Activated naive CD8-positive, alpha-beta T cell treated with anti-CD3 and anti-CD28 coated beads for 36 hours (primary cell): Measurements from ENCODE around the gene PDCD1. TPM values are rescaled to one million over a fixed set of nuclear protein-coding genes. Genes with fewer than 3 reads are reported as not detected.
"Not testable (repeated sequence)": the region's sequence is repeated elsewhere in the genome, so short reads cannot be mapped to it uniquely, and the experiment has no call there.

ENCODE experiments used
- DNase-seq: peaks from one replicate; pipeline ENCODE4 v3.0.0; 2021
- H3K27ac Mint-ChIP-seq: one replicate; pipeline ENCODE4 v1.8.0; 2022; ENCODE audit warnings: mild to moderate bottlenecking, moderate library complexity, mixed read lengths
- H3K27me3 Mint-ChIP-seq: one replicate; pipeline ENCODE4 v1.8.0; 2022; ENCODE audit warnings: mild to moderate bottlenecking, mixed read lengths
- H3K36me3 Mint-ChIP-seq: one replicate; pipeline ENCODE4 v1.8.0; 2021; ENCODE audit warnings: mild to moderate bottlenecking, mixed read lengths
- H3K4me1 Mint-ChIP-seq: one replicate; pipeline ENCODE4 v1.8.0; 2021; ENCODE audit warnings: mixed read lengths
- H3K4me3 Mint-ChIP-seq: one replicate; pipeline ENCODE4 v1.8.0; 2022; ENCODE audit warnings: mild to moderate bottlenecking, moderate library complexity, mixed read lengths
- H3K9me3 Mint-ChIP-seq: one replicate; pipeline ENCODE4 v1.8.0; 2022; ENCODE audit warnings: mixed read lengths
- total RNA-seq, 2 experiments: library from RNA; stranded (reverse); gene quantifications; one replicate each; pipeline ENCODE4 v1.2.3, GENCODE V29; 2021

The PDCD1 gene
- total RNA-seq, 2 experiments from 2014 or later, result 24.3 TPM

- not testable (repeated sequence) for H3K4me3 Mint-ChIP-seq, DNase-seq, H3K27ac Mint-ChIP-seq
- Mint-ChIP-seq H3K4me1 (peaks cover 13% of the 10 kb centered on the region), H3K27me3 (peaks cover 15% of the 10 kb centered on the region), H3K9me3 (peaks cover 31% of the 10 kb centered on the region), H3K36me3 (peaks cover 20% of the 10 kb centered on the region)
Observed at GRCh38 chr2:241823531-241824437, 34.9 kb downstream of the PDCD1 start.

GRCh38 chr2:241822264-241822623 lies 36.5 kb downstream of the PDCD1 start:
- Mint-ChIP-seq H3K9me3 (peaks cover 23% of the 10 kb centered on the region), H3K27me3 (peaks cover 20% of the 10 kb centered on the region), H3K4me1 (peaks cover 18% of the 10 kb centered on the region), H3K36me3 (peaks cover 17% of the 10 kb centered on the region), H3K4me3 (peak overlapping the region; percentile 48), H3K27ac (no peak overlapping the region)
- no peak for DNase-seq

GRCh38 chr2:241821460-241822263 lies 37.0 kb downstream of the PDCD1 start:
- peaks cover 18% of the 10 kb centered on the region for H3K9me3 Mint-ChIP-seq
- peak overlapping the region; percentile 48 for H3K4me3 Mint-ChIP-seq
- peaks cover 18% of the 10 kb centered on the region for H3K4me1 Mint-ChIP-seq
- peaks cover 14% of the 10 kb centered on the region for H3K36me3 Mint-ChIP-seq
- DNase-seq, result no peak
- peaks cover 20% of the 10 kb centered on the region for H3K27me3 Mint-ChIP-seq
- peak overlapping the region; percentile 81 for H3K27ac Mint-ChIP-seq

GRCh38 chr2:241820625-241821384 lies 37.9 kb downstream of the PDCD1 start:
- Mint-ChIP-seq H3K36me3 (peaks cover 13% of the 10 kb centered on the region), H3K27ac (no peak overlapping the region), H3K27me3 (peaks cover 14% of the 10 kb centered on the region), H3K4me1 (peaks cover 18% of the 10 kb centered on the region), H3K4me3 (peak overlapping the region; percentile 48), H3K9me3 (peaks cover 10% of the 10 kb centered on the region)
- DNase-seq, result no peak

GRCh38 chr2:241819947-241820624 lies 38.6 kb downstream of the PDCD1 start:
- Mint-ChIP-seq H3K4me1 (peaks cover 18% of the 10 kb centered on the region), H3K36me3 (peaks cover 13% of the 10 kb centered on the region), H3K27me3 (peaks cover 18% of the 10 kb centered on the region)
- not testable (repeated sequence) for H3K4me3 Mint-ChIP-seq, DNase-seq, H3K27ac Mint-ChIP-seq, H3K9me3 Mint-ChIP-seq

- peaks cover 8% of the 10 kb centered on the region for H3K36me3 Mint-ChIP-seq
- H3K27ac Mint-ChIP-seq, result no peak overlapping the region
- no peak for DNase-seq
- no peak overlapping the region for H3K4me3 Mint-ChIP-seq
- H3K4me1 Mint-ChIP-seq, result peaks cover 19% of the 10 kb centered on the region
- H3K9me3 Mint-ChIP-seq, result peaks cover 7% of the 10 kb centered on the region
- peaks cover 20% of the 10 kb centered on the region for H3K27me3 Mint-ChIP-seq
Observed at GRCh38 chr2:241818943-241819270, 39.8 kb downstream of the PDCD1 start.

- Mint-ChIP-seq H3K4me3 (no peak overlapping the region), H3K36me3 (peaks cover 4% of the 10 kb centered on the region), H3K9me3 (peaks cover 3% of the 10 kb centered on the region), H3K27me3 (peaks cover 20% of the 10 kb centered on the region), H3K27ac (no peak overlapping the region), H3K4me1 (peaks cover 21% of the 10 kb centered on the region)
- no peak for DNase-seq
Observed at GRCh38 chr2:241818229-241818942, 40.3 kb downstream of the PDCD1 start.

GRCh38 chr2:241817821-241818215 lies 40.9 kb downstream of the PDCD1 start:
- H3K9me3 Mint-ChIP-seq, H3K27ac Mint-ChIP-seq, H3K4me3 Mint-ChIP-seq, H3K36me3 Mint-ChIP-seq, DNase-seq: not testable (repeated sequence)
- Mint-ChIP-seq H3K4me1 (peaks cover 19% of the 10 kb centered on the region), H3K27me3 (peaks cover 16% of the 10 kb centered on the region)

GRCh38 chr2:241817126-241817820 lies 41.4 kb downstream of the PDCD1 start:
- H3K36me3 Mint-ChIP-seq, result no peaks in the 10 kb centered on the region
- peaks cover 14% of the 10 kb centered on the region for H3K4me1 Mint-ChIP-seq
- H3K27me3 Mint-ChIP-seq, result peaks cover 11% of the 10 kb centered on the region
- no peaks in the 10 kb centered on the region for H3K9me3 Mint-ChIP-seq
- no peak for DNase-seq
- H3K4me3 Mint-ChIP-seq, result no peak overlapping the region
- no peak overlapping the region for H3K27ac Mint-ChIP-seq

GRCh38 chr2:241816431-241817121 lies 42.1 kb downstream of the PDCD1 start:
- H3K36me3 Mint-ChIP-seq, result no peaks in the 10 kb centered on the region
- H3K9me3 Mint-ChIP-seq, result no peaks in the 10 kb centered on the region

GRCh38 chr2:241815477-241816430 lies 42.9 kb downstream of the PDCD1 start:
- H3K4me1 Mint-ChIP-seq, result peaks cover 8% of the 10 kb centered on the region
- no peak overlapping the region for H3K4me3 Mint-ChIP-seq
- no peak for DNase-seq
- H3K36me3 Mint-ChIP-seq, result no peaks in the 10 kb centered on the region
- peaks cover 10% of the 10 kb centered on the region for H3K27me3 Mint-ChIP-seq
- H3K27ac Mint-ChIP-seq, result no peak overlapping the region
- H3K9me3 Mint-ChIP-seq, result no peaks in the 10 kb centered on the region

More at GRCh38 chr2:241816431-241817121, 42.1 kb downstream of the PDCD1 start:
- no peak for DNase-seq
- peaks cover 12% of the 10 kb centered on the region for H3K4me1 Mint-ChIP-seq
- no peak overlapping the region for H3K27ac Mint-ChIP-seq
- peaks cover 10% of the 10 kb centered on the region for H3K27me3 Mint-ChIP-seq
- H3K4me3 Mint-ChIP-seq, result no peak overlapping the region
